Stimulated activated CD8-positive, alpha-beta memory T cell treated with anti-CD3 and anti-CD28 coated beads, Interleukin-15, amount 100 ng/mL, for 4 hours (primary cell): ENCODE measurements around the gene TNK1.

Experiments
- DNase-seq, 2 donors: peaks; one replicate each; pipeline ENCODE4 v3.0.0-alpha.2; 2020; ENCODE audit warnings: low read depth in 2 of 2

The TNK1 gene

DNA sequence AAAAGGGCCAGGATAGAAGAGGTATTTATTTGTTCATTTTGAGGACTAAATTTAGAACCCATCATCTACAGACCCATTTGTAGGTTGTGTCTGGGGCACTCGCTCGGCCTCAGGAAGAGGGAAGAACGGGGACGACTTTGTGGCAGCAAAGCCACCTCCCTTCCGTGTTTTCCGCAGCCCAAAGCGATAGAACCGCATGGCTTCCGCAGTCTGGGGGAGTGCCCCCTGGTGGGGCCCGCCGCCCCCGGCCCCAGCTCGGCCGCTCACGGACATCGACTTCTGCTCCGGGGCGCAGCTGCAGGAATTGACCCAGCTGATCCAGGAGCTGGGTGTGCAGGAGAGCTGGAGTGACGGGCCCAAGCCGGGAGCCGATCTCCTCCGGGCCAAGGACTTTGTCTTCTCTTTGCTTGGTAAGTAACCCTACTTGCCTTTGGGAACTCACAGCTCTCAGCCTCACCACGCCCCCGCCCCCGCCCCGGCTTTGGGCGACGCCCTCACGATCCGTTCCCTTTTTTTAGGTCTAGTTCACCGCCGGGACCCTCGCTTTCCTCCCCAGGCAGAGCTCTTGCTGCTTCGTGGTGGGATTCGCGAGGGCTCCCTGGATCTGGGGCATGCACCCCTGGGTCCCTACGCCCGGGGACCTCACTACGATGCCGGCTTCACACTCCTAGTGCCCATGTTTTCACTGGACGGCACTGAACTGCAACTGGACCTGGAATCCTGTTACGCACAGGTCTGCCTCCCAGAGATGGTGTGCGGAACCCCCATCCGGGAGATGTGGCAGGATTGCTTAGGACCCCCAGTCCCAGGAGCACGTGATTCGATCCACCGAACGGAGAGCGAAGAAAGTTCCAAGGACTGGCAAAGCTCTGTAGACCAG, 55.0 kb downstream of the TNK1 start:
- DNase-seq = peak in 1 of 2 donors; percentile 38

DNA sequence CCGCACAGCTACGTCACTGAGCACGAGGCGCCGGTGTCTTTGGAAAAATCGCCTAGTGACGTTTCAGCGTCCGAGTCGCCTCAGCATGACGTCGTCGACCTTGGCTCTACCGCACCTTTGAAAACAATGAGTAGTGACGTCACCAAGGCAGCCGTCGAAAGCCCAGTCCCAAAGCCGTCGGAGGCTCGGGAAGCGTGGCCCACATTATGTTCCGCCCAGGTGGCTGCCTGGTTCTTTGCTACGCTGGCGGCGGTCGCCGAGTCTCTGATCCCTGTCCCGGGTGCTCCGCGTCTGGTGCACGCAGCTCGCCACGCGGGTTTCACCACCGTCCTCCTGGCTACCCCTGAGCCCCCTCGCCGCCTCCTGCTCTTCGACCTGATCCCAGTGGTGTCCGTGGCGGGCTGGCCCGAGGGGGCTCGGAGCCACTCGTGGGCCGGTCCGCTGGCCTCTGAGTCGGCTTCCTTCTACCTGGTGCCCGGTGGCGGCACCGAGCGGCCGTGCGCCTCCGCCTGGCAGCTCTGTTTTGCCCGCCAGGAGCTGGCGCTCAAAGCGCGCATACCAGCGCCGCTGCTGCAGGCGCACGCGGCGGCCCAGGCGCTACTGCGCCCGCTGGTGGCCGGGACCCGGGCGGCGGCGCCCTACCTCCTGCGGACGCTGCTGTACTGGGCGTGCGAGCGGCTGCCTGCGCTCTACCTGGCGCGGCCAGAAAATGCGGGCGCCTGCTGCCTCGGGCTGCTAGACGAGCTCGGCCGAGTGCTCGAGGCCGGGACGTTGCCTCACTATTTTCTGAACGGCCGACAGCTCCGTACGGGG, 55.9 kb downstream of the TNK1 start:
- peak; percentile 50 to 67 for DNase-seq

DNA sequence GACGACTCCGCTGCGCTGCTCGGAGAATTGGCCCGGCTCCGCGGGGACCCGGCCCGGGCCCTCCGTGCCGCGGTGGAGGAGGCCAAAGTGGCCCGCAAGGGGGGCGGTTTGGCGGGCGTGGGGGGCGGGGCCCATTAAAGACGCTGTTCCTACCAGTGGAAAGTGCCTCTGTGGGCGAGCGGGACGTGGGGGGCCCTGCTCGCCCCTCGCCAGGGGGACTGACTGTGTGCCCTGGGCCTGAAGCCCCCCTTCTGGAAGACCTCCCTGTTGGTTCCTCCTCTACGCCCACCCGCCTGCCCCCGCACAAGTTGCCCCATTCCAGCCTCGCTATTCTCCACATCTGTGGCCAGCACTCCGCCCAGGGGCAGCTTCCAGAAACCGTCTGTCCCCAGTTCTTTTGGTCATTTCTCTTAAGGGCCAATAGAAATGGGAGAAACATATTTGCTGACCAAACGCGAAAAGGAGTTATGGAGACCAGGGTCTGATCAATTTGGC, 56.5 kb downstream of the TNK1 start:
- no peak for DNase-seq

DNA sequence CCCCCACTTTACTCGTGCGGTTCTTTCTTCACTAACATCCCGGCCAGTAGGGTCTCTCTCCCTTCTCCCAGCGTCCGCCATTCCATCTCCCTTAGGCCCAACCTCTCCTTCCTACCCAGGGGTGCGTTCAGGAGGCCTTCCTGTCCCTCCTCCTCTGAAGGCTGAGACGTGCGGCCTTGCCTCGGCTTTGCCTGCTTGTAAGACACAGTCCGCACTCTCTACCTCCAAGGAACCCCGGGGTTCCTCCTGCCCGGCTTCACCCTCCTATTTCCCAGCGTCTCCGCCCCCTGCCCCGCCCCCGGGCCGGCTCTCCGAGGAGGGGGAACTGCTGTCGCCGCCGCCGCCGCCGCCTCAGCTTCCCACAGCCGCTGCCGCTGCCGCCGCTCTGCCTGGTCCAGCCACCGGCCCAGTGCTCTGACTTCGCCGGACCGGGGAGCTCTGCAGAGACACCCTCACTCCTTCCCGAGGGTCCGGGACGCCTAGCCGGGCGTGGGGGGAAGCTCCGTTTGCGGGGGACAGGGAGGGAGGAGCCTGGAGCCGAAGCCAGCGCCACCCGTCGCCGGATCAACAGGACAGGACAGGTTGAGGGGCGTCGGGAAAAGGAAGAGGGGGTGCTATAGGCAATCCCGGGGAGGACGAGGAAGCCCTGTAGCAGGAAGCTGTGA, 57.2 kb downstream of the TNK1 start:
- peak in 1 of 2 donors; percentile 35 for DNase-seq

DNA sequence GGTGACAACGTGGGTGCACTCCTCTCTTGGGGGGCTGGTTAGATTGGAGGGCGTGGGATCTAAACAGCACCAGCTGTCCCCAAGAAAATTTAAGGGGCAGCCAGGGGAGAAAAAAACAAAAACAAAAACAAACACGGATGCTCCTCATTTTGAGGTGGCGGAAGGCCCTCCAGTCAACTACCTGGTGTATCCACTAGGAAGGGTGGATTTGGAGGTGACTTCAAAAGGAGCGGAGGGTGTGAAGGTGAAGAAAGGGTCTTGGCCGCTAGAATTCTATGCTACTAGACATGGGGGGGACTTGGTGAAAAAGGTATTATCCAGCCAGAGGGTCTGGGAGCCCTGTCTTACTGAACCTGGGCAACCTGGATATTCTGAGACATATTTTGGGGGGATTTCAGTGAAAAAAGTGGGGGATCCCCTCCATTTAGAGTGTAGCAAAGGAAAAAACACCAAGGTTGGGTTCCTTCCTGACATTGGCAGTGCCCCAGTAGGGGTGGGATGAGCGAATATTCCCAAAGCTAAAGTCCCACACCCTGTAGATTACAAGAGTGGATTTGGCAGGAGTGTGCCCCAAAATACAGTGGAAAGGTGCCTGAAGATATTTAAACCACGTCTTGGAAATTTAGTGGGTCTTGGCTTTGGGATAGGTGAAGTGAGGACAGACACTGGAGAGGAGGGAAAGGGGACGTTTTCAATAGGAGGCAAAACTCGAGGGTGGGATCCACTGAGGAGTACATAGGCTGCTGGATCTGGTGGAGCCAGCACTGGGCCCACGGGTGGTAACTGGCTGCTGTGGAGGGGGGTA, 58.0 kb downstream of the TNK1 start:
- no peak for DNase-seq
